Transverse colon (tissue), 4 donors: Measurements from ENCODE around the gene SASH1.

Experiments used
- CTCF ChIP-seq, 5 experiments: fragments of 200-600 bp in 3 of 5; fragments of 450-650 bp in 2 of 5; sonication (generic) in 3 of 5; IDR thresholded peaks; 1 replicate in 2 of 5; 2 replicates in 3 of 5; pipeline ENCODE4 v1.5.1; 2016 to 2017; ENCODE audit warnings: antibody characterized with exemption in 5 of 5, inconsistent platforms in 3 of 5, mild to moderate bottlenecking in 2 of 5, moderate library complexity in 1 of 5
- POLR2A ChIP-seq: fragments of 450-650 bp; IDR thresholded peaks from one replicate; pipeline ENCODE4 v1.6.1; 2016; ENCODE audit warnings: antibody characterized with exemption, mild to moderate bottlenecking, moderate library complexity
- POLR2AphosphoS5 ChIP-seq, 3 donors: sonication (generic); formaldehyde crosslinking; IDR thresholded peaks; one replicate each; pipeline ENCODE4 v1.6.1; 2016; ENCODE audit warnings: antibody characterized with exemption in 3 of 3

- TF ChIP-seq POLR2A = no peak
- TF ChIP-seq CTCF (IDR thresholded peaks at IDR 0.05) = no peak
- TF ChIP-seq POLR2AphosphoS5 (IDR thresholded peaks at IDR 0.05) = no peak
These were observed 205.6 kb downstream of the SASH1 start for GRCh38 chr6:148548065-148548748.
